Measurements from ENCODE around the gene CMIP. TPM values are rescaled to one million over a fixed set of nuclear protein-coding genes. Genes with fewer than 3 reads are reported as not detected.

The CMIP gene
- total RNA-seq, 4 donors from 2014 or later = 63.9 to 89.9 (median 70.0) TPM

DNA sequence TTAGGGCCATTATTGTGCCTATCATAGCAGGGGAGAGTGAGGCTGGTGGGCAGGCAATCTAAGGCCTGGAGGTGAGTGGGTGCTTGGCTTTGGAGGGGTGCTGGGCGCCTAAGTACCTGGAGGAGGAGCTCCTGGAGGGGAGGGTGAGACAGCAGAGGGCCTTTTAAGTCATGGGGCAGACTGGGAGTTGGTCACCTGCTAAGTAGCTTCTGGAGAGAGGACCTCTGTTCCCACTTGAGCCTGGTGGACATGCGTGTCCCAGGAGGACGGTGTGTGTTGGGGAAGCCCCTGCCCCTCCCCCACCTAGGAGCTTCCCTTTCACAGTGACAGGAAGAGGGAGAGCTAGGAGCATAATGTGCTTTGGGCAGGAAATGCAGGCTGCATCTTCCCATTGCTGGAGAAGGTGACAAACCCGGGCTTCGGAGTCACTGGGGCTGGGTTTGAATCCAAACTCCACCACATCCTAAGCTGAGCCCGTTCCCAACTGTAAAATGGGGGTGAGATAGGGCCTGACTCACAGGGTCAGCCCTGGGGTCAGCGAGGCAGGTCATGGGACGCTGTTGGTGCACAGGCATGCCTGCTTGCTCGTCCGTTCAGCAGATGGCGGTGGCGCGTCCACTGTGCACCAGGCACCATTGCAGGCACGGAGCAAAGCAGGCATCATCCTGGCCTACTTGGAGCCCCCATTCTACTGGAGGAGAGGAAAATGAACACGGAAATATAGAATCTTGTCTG, 37.9 kb downstream of the CMIP start:
- H3K4me1 ChIP-seq = peaks cover 53% of the 10 kb centered on the region
- no peak overlapping the region for H3K4me3 ChIP-seq
- TF ChIP-seq POLR2AphosphoS5 (IDR thresholded peaks at IDR 0.05) (no peak), POLR2A (IDR thresholded peaks at IDR 0.05) (no peak), EP300 (IDR thresholded peaks at IDR 0.05) (no peak)
- TF ChIP-seq, protein P1, sequence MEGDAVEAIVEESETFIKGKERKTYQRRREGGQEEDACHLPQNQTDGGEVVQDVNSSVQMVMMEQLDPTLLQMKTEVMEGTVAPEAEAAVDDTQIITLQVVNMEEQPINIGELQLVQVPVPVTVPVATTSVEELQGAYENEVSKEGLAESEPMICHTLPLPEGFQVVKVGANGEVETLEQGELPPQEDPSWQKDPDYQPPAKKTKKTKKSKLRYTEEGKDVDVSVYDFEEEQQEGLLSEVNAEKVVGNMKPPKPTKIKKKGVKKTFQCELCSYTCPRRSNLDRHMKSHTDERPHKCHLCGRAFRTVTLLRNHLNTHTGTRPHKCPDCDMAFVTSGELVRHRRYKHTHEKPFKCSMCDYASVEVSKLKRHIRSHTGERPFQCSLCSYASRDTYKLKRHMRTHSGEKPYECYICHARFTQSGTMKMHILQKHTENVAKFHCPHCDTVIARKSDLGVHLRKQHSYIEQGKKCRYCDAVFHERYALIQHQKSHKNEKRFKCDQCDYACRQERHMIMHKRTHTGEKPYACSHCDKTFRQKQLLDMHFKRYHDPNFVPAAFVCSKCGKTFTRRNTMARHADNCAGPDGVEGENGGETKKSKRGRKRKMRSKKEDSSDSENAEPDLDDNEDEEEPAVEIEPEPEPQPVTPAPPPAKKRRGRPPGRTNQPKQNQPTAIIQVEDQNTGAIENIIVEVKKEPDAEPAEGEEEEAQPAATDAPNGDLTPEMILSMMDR (IDR thresholded peaks at IDR 0.05) = no peak
- no peaks in the 10 kb centered on the region for H3K9me3 ChIP-seq
- no peak overlapping the region for H3K27ac ChIP-seq
- H3K27me3 ChIP-seq = no peaks in the 10 kb centered on the region
- 90% methylated on average over 15 of the region's 15 CpGs for WGBS
- DNase-seq (ENCODE audit: low spot score in 2 of 2) = no peak
- no peaks in the 10 kb centered on the region for H3K36me3 ChIP-seq

DNA sequence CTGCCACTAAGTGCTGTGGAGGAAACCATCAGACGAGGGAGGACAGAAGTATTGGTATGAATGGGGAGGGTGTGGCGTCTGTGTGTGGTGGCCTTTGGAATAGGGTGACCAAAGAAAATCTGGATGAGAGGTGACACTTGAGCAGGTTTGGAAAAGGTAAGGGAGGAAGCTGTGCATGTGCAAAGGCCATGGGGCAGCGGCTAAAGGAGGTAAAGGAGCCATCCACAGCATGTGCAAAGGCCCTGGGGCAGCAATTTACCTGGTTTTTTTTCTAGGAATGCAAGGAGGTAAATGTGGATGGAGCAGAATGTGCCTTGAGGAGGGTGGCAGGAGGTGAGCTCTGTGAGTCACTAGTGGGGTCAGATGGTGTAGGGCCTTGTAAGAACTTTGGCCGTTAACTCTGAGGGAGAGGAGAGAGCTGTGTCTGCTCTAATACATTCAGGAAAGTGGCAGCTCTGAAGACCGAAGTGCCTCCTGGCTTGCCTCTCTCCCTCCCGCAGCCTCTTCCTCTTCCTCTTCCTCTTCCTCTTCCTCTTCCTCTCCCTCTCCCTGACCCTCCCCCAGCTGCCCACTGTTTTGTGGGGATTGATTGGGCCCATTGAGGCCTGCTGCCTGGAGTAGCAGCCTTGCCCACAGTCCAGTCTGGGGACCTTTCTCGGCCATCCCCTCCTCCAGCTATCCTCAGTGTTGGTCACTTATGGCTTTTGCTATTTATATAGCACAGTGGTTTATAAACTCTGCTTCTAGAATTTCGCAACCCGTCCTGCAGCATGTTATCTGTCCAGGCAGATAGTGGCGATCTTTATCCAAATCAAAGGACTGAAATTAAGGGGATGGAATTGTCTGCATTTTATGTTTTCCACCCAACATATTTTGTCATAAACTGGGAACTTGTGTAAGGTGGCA, 38.7 kb downstream of the CMIP start:
- Histone ChIP-seq H3K27ac (no peak overlapping the region), H3K36me3 (no peaks in the 10 kb centered on the region), H3K27me3 (no peaks in the 10 kb centered on the region), H3K9me3 (no peaks in the 10 kb centered on the region), H3K4me3 (no peak overlapping the region), H3K4me1 (peaks cover 53% of the 10 kb centered on the region)
- DNase-seq (ENCODE audit: low spot score in 2 of 2) = no peak
- TF ChIP-seq POLR2A (IDR thresholded peaks at IDR 0.05) (no peak), POLR2AphosphoS5 (IDR thresholded peaks at IDR 0.05) (no peak), EP300 (IDR thresholded peaks at IDR 0.05) (no peak)
- TF ChIP-seq, protein P1 (IDR thresholded peaks at IDR 0.05) = no peak
- WGBS = 83% methylated on average over 10 of the region's 10 CpGs

DNA sequence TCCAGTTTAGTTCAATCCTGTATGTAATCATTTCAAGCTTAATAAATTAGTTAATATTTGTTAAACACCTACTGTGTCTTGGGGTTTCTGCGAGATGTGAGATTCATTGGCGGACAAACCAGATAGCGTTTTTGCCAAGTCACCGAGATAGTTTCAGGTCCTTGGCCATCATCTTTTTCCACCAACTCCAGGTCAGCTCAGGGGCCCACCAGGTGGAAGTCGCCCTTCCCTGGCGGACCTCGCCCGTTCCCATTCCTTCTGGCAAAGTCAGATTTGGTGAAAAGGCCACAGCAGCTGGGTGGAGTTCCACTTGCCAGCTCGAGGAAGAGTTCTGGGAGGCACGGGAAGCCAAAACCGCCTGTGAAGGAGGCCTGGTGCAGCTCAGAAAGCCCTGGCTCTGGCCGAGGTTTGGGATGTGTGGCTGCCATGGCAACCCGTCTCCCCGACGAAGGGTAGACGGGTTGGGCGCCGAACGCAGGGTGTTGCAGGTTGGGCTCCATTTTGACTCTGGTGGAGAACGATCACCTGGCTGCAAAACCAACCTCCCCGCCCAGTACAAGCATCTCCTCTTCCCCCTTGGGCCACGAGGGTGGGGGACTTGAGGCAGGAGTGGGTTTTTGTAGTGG, 39.5 kb downstream of the CMIP start:
- Histone ChIP-seq H3K9me3 (no peaks in the 10 kb centered on the region), H3K27me3 (no peaks in the 10 kb centered on the region), H3K4me3 (no peak overlapping the region), H3K36me3 (no peaks in the 10 kb centered on the region), H3K4me1 (peaks cover 48% of the 10 kb centered on the region), H3K27ac (no peak overlapping the region)
- TF ChIP-seq POLR2AphosphoS5 (IDR thresholded peaks at IDR 0.05) = no peak
- no peak for TF ChIP-seq EP300 (IDR thresholded peaks at IDR 0.05)
- no peak for TF ChIP-seq POLR2A (IDR thresholded peaks at IDR 0.05)
- TF ChIP-seq, protein P1 (IDR thresholded peaks at IDR 0.05) = no peak
- DNase-seq (ENCODE audit: low spot score in 2 of 2) = no peak
- WGBS = 72% methylated on average over 19 of the region's 22 CpGs

DNA sequence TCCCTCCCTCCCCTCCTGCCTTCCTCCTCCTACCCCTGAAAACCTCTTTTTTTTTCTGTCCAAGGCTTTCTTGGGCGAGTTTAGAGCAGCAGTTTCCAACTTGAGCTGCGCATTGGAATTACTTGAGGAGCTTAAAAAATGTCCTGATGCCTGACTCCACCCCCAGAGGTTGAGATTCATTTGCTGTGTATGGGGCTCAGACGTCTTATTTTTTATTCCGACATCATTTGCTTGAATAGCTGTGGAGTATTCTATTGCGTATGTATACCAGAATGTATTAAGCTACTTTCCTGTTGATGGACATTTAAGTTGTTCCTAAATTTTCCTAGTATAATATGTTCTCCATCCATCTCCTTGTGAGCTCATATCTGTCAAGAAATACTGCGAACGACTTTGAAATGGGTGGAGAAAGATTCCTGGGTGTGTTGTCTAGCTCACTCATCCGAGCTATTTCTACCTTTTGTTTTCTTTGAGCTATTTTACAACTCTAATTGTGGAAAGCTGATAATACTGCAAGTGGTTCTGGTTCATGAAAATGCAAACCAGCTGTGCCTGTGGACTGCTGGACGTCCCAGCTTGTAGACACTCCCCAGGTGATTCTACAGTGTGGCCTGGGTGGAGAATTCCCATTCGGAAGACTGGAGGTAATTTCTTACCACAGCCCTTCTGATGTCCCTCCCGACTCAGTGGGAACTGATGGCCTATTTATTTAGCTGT, 40.5 kb downstream of the CMIP start:
- peaks cover 52% of the 10 kb centered on the region for H3K4me1 ChIP-seq
- no peaks in the 10 kb centered on the region for H3K36me3 ChIP-seq
- no peaks in the 10 kb centered on the region for H3K9me3 ChIP-seq
- TF ChIP-seq POLR2AphosphoS5 (IDR thresholded peaks at IDR 0.05) (no peak), POLR2A (IDR thresholded peaks at IDR 0.05) (no peak), EP300 (IDR thresholded peaks at IDR 0.05) (no peak)
- TF ChIP-seq, protein P1 (IDR thresholded peaks at IDR 0.05) = no peak
- H3K4me3 ChIP-seq = no peak overlapping the region
- no peak for DNase-seq (ENCODE audit: low spot score in 2 of 2)
- no peaks in the 10 kb centered on the region for H3K27me3 ChIP-seq
- H3K27ac ChIP-seq = peak overlapping the region; percentile 61
- 61% methylated on average over 11 of the region's 11 CpGs for WGBS
